Stimulated activated CD4-positive, alpha-beta T cell treated with anti-CD3 and anti-CD28 coated beads, Interleukin-1b, Interleukin-23, amount 100 ng/mL, for 24 hours (primary cell): ENCODE data around the gene HECTD4.
"Not testable (repeated sequence)": the region's sequence is repeated elsewhere in the genome, so short reads cannot be mapped to it uniquely, and the experiment has no call there.

Source experiments
- DNase-seq, 4 experiments: peaks; one replicate each; pipeline ENCODE4 v3.0.0-alpha.2; 2020; ENCODE audit warnings: low read depth in 4 of 4, low spot score in 1 of 4

Gene HECTD4

GRCh38 chr12:112125250-112125999 lies 256.8 kb downstream of the HECTD4 start, which contains the start of gene TRAFD1:
TSS of gene TRAFD1 (plus strand) at chr12:112125560. CDS start at chr12:112130523, 4,963 bp downstream.
- DNase-seq: peak; percentile 92 to 99 (median 96)

- DNase-seq: no peak
Observed at GRCh38 chr12:112124918-112125249, 257.3 kb downstream of the HECTD4 start.

DNA sequence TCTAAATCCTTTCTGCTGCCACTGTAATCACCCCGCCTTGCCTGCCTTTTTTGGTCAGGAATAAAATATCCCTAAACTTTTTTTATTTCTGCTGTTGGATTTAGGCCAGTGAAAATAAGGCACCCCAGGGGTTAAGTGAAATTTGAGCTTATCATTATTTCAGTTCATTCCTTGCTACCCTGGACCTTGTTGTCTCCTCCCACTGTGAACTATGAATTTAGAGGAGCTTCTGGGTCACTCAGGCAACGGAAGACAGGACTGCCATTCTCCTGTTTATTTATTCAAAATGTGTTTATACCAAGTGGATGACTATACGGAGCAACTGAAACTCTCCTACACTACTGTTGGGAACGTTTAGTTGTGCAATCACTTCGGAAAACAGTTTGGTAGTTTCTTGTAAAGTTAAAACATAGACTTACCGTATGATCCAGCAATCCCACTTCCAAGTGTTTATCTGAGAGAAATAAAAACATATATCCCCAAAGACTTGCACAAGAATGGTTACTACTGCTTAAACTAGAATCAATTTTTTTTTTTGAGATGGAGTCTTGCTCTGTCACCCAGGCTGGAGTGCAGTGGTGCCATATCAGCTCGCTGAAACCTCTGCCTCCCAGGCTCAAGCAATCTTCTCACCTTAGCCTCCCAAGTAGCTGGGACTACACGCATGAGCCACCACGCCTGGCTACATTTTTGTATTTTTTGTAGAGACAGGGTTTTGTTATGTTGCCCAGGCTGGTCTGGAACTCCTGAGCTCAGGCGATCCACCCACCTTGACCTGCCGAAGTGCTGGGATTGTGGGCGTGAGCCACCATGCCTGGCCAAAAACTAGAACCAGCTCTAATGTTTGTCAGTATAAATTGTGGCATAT lies 259.2 kb downstream of the HECTD4 start:
- DNase-seq: no peak

GRCh38 chr12:112121780-112122565 lies 260.3 kb downstream of the HECTD4 start:
- DNase-seq: no peak

GRCh38 chr12:112117685-112118084 lies 264.5 kb downstream of the HECTD4 start:
- no peak for DNase-seq

DNA sequence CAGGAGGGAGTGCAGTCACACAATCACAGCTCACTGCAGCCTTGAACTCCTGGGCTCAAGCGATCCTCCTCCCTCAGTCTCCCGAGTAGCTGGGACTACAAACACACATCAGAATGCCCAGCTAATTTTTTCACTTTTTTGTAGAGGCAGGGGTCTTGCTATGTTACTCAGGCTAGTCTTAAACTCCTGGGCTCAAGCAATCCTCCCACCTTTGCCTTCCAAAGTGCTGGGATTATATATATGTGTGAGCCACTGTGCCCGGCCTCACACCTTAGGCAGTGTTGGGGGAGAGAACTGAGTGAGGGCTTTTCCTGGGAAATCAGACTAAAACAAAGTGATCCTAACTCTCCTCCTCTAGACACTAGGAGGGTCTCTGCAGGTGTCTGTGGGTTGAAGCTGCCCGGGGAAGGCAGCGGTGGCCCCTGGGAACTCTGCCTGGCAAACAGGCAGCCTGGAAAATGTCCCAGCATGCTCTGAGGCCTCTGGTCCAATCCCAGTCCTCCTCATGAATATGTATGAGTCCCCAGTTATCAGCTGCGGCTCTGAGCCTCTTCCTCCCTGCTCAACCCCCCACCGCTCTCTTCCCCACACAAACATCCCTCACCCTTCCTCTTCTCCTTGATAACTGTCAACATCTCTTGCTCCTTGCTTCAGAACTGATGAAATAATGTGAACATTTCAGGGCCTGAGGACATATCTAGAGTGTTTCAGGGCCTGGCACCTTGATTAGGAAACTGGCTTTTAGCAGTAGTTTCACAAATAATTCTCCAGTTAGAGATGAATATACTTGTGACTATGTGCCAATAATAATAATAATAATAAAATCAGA lies 265.8 kb downstream of the HECTD4 start:
- no peak for DNase-seq

DNA sequence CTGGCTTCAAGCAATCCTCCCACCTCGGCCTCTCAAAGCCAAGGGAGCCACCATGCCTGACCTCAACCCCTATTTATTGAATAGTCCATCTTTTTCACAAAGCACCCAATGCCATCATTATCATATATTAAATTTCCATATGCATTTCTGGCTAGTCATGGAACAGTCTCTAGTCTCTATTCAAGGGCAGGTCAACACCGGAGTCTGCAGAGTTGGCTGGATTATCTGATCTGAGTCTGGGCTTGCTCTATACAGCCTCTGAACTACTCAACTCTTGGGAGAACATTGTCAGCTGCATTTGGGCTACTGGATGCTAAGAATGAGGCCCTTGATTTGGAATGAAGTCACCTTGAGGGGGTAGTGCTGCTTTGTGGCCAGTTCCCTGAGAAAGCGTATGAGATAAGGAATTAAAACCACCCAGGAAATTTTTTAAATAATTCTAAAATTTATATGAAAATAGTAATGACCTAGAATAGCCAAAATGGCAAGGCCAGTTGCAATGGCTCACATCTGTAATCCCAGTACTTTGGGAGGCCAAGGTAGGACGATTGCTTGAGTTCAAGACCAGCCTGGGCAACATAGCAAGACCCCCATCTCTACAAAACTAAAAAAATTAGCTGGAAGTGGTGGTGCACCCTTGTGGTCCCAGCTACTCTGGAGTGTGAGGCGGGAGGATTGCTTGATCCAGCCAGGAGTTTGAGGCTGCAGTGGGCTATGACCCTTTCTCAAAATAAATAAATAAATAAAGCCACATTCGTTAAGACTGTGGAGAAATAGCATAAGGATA lies 266.8 kb downstream of the HECTD4 start:
- DNase-seq: no peak

DNA sequence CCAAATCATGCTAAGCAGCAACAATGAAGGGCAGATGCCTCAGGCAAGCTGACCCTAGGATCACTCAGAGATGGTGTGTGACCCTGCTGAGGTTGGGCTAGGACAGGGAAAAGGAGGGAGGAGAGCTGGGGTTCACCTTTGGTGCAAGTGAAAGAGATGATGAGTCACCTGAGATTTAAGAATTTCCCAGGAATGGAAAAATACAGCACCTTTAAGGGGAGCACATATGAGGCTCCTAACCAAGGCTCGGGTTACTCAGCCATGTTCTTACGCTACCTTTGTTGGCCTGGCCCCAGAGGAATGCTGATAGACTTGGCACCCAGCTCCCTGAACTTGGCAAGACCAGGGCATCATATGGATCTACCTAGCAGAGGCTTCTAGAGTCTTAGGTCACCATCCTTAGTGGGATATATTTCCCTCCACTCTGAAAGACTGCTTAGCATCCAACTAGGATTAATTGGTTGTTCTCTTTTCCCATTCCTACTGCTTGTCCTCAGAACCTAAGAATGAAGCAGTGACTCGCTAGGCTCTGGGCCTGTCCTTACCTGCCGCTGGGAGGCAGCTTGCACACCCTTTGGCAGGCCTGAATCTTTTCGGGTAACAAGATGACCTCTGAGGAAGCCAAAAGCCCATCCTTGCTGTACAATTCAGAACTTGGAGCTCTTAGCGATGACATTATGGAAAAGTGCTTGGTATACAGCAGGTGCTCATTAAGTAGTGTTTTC lies 269.7 kb downstream of the HECTD4 start:
- no peak for DNase-seq

DNA sequence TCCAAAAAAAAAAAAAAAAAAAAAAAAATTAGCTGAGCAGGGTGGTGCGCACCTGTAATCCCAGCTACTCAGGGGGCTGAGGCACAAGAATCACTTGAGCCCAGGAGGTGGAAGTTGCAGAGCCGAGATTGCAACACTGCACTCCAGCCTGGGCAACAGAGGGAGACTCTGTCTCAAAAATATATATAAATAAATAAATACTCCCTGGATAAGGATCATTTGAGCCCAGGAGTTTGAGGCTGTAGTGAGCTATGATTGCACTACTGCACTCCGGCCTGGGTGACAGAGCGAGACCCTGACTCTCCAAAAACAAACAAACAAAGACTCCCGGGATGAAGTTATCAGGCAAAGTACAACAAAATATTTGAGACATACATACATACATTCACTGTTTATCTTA lies 270.3 kb downstream of the HECTD4 start:
- DNase-seq: no peak

DNA sequence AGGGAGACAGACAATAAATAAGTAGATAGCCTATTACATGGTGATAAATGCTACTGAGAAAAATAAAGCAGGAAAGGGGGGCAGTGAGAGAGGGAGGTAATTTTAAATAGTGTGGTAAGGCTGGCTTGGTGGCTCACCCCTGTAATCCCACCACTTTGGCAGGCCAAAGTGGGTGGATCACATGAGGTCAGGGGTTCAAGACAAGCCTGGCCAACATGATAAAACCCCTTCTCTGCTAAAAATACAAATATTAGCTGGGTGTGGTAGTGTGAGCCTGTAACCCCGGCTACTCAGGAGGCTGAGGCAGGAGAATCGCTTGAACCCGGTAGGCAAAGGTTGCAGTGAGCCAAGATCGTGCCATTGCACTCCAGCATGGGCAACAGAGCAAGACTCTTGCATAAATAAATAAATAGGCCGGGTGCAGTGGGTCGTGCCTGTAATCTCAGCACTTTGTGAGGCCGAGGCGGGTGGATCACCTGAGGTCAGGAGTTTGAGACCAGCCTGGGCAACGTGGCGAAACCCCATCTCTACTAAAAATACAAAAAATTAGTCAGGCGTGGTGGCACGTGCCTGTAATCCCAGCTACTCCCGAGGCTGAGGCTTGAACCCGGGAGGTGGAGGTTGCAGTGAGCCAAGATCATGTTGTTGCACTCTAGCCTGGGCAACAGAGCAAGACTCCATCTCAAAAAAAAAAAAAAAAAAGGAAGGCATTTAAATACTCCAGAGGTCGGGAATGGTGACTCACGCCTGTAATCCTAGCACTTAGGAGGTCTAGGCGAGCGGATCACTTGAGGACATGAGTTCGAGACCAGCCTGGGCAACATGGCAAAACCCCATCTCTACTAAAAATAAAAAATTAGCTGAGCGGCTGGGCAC lies 271.2 kb downstream of the HECTD4 start:
- DNase-seq: not testable (repeated sequence)
